T-cell (primary cell): Measurements from ENCODE around the gene ZNF133. TPM values are rescaled to one million over a fixed set of nuclear protein-coding genes. Genes with fewer than 3 reads are reported as not detected.

ENCODE experiments used
- ATAC-seq, 4 experiments: fragments of 200-7000 bp in 3 of 4; fragments of 150-1000 bp in 1 of 4; cut with Tn5 transposase; replicated peaks in 1 of 4; 1 replicate in 3 of 4; 2 replicates in 1 of 4; pipeline ENCODE4 v1.10.0; 2021; ENCODE audit warnings: moderate library complexity in 3 of 4, mild to moderate bottlenecking in 2 of 4, moderate number of reproducible peaks in 1 of 4
- CTCF ChIA-PET, 2 donors: fragments of 300-600 bp; sonication (Branson Sonifier 250); formaldehyde crosslinking; loops; one replicate each; lab custom pipeline; 2022; ENCODE audit warnings: antibody characterized with exemption in 2 of 2; lab: Charles Lee
- POLR2A ChIA-PET, 2 donors: fragments of 300-600 bp; sonication (Branson Sonifier 250); formaldehyde crosslinking; loops; one replicate each; lab custom pipeline; 2022; ENCODE audit warnings: antibody characterized with exemption in 2 of 2; lab: Charles Lee
- DNase-seq, 35 experiments: peaks; one replicate each; pipeline versions ENCODE4 v3.0.0 to v3.0.0-alpha.2; 2013 to 2023
- H3K27ac ChIP-seq: one replicate; pipeline ENCODE4 v1.5.1; 2013; ENCODE audit warnings: low read length
- H3K27me3 ChIP-seq, 2 experiments: replicated peaks in 1 of 2; 1 replicate in 1 of 2; 2 replicates in 1 of 2; pipeline versions ENCODE4 v1.6.1 to v1.7.0; 2013; ENCODE audit warnings: low read length in 1 of 2, mixed read lengths in 1 of 2; ENCODE audit not compliant: control insufficient read depth in 2 of 2, insufficient read depth in 2 of 2; ENCODE audit errors: extremely low read depth in 1 of 2
- H3K36me3 ChIP-seq, 2 donors: 1 replicate in 1 of 2; 2 replicates in 1 of 2; pipeline versions ENCODE4 v1.6.1 to v1.7.0; 2013; ENCODE audit warnings: low read length in 1 of 2; ENCODE audit not compliant: control insufficient read depth in 2 of 2, insufficient read depth in 1 of 2; ENCODE audit errors: extremely low read depth in 1 of 2
- H3K4me1 ChIP-seq, 2 experiments: 1 replicate in 1 of 2; 2 replicates in 1 of 2; pipeline versions ENCODE4 v1.6.1 to v1.7.0; 2013; ENCODE audit warnings: low read length in 2 of 2, mixed read lengths in 1 of 2; ENCODE audit not compliant: insufficient read depth in 2 of 2, control insufficient read depth in 1 of 2; ENCODE audit errors: extremely low read depth in 1 of 2
- H3K4me3 ChIP-seq, 2 donors: 1 replicate in 1 of 2; 2 replicates in 1 of 2; pipeline versions ENCODE4 v1.5.1 to v1.7.0; 2013; ENCODE audit warnings: mild to moderate bottlenecking in 2 of 2, low read length in 1 of 2, moderate library complexity in 1 of 2; ENCODE audit not compliant: control insufficient read depth in 1 of 2; ENCODE audit errors: extremely low read depth in 1 of 2
- H3K9me3 ChIP-seq: 2 replicates; pipeline ENCODE4 v1.7.0; 2013
- H3K27ac Mint-ChIP-seq, 2 donors: one replicate each; pipeline ENCODE4 v1.8.0; 2020 to 2021; ENCODE audit warnings: mild to moderate bottlenecking in 2 of 2, mixed read lengths in 2 of 2
- H3K27me3 Mint-ChIP-seq, 2 donors: one replicate each; pipeline ENCODE4 v1.8.0; 2021 to 2022; ENCODE audit warnings: mixed read lengths in 2 of 2
- H3K36me3 Mint-ChIP-seq: one replicate; pipeline ENCODE4 v1.8.0; 2021; ENCODE audit warnings: mixed read lengths
- H3K4me1 Mint-ChIP-seq, 3 donors: one replicate each; pipeline ENCODE4 v1.8.0; 2020 to 2022; ENCODE audit warnings: mixed read lengths in 3 of 3, mild to moderate bottlenecking in 1 of 3
- H3K4me3 Mint-ChIP-seq, 3 donors: one replicate each; pipeline ENCODE4 v1.8.0; 2020 to 2022; ENCODE audit warnings: mild to moderate bottlenecking in 3 of 3, mixed read lengths in 3 of 3, moderate library complexity in 3 of 3
- H3K9me3 Mint-ChIP-seq, 3 donors: one replicate each; pipeline ENCODE4 v1.8.0; 2020 to 2022; ENCODE audit warnings: mixed read lengths in 3 of 3
- WGBS: methylation state at CpG from one replicate; pipeline ENCODE4 v1.1.5; 2013; ENCODE audit warnings: missing lambda C conversion rate; ENCODE audit not compliant: insufficient coverage; 5-methylcytosine and 5-hydroxymethylcytosine counted together
- total RNA-seq, 35 experiments: library from RNA in 6 of 35; stranded (reverse) in 6 of 35; fragments of 120-200 nt in 1 of 35; gene quantifications; one replicate each; pipeline versions ENCODE4 v1.2.1 to v1.2.4 and lab custom pipeline; 2013 to 2026

The ZNF133 gene
- total RNA-seq, 5 donors from 2014 or later (not counting 1 experiment from before 2014, with no cell fraction given) = 6.8 to 14.6 (median 9.0) TPM

DNA sequence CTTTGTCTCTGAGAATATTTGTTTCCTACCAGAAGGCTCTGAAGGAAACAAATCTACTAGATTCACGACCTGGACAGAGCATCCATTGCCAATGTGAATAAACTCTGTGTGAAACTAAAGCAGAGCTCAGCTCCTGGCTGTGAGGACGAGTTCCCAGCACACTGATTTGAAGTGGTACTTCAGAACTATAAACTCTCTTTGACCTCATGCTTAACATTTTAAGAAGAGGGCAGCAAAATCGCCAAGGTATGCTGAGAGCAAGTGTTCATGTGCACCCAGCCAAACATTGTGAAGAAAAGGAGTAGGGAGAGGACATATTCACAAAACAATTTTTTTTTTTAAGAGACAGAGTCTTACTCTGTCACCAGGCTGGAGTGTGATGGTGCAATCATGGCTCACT lies 33.7 kb upstream of the ZNF133 start:
- Mint-ChIP-seq H3K27me3 (peaks cover 2 to 11% of the 10 kb centered on the region in 2 donors), H3K36me3 (no peaks in the 10 kb centered on the region), H3K9me3 (no peaks in the 10 kb centered on the region), H3K4me1 (no peaks in the 10 kb centered on the region), H3K4me3 (no peak overlapping the region), H3K27ac (no peak overlapping the region)
- H3K9me3 ChIP-seq = no peaks in the 10 kb centered on the region
- 43% methylated on average over 1 of the region's 3 CpGs for WGBS
- DNase-seq (no peak), ATAC-seq (no peak)
- H3K27me3 ChIP-seq = no peaks in the 10 kb centered on the region
- no peak overlapping the region for H3K4me3 ChIP-seq
- H3K36me3 ChIP-seq = no peaks in the 10 kb centered on the region
- CTCF ChIA-PET = no interaction called here
- POLR2A ChIA-PET = no interaction called here
- H3K27ac ChIP-seq = no peak overlapping the region
- H3K4me1 ChIP-seq = no peaks in the 10 kb centered on the region

- ChIA-PET CTCF (no interaction called here), POLR2A (no interaction called here)
- H3K36me3 ChIP-seq = no peaks in the 10 kb centered on the region
- Mint-ChIP-seq H3K4me3 (no peak overlapping the region), H3K4me1 (no peaks in the 10 kb centered on the region), H3K9me3 (no peaks in the 10 kb centered on the region), H3K27me3 (peaks cover 2 to 14% of the 10 kb centered on the region in 2 donors), H3K36me3 (no peaks in the 10 kb centered on the region), H3K27ac (no peak overlapping the region)
- H3K9me3 ChIP-seq = no peaks in the 10 kb centered on the region
- DNase-seq (no peak), ATAC-seq (no peak)
- H3K4me3 ChIP-seq = no peak overlapping the region
- peaks cover 0 to under 1% of the 10 kb centered on the region in 2 experiments for H3K27me3 ChIP-seq
- no CpG with 5 or more reads among the region's 1 CpG for WGBS
- no peak overlapping the region for H3K27ac ChIP-seq
- no peaks in the 10 kb centered on the region for H3K4me1 ChIP-seq
Observed at GRCh38 chr20:18255526-18255925, 32.8 kb upstream of the ZNF133 start.

GRCh38 chr20:18256440-18257090 lies 31.8 kb upstream of the ZNF133 start:
- peaks cover 0 to 3% of the 10 kb centered on the region in 2 experiments for H3K27me3 ChIP-seq
- DNase-seq (no peak), ATAC-seq (no peak)
- H3K27ac ChIP-seq = no peak overlapping the region
- ChIA-PET POLR2A (no interaction called here), CTCF (no interaction called here)
- no peaks in the 10 kb centered on the region for H3K36me3 ChIP-seq
- no peaks in the 10 kb centered on the region for H3K9me3 Mint-ChIP-seq
- no peak overlapping the region for H3K4me3 Mint-ChIP-seq
- H3K27me3 Mint-ChIP-seq = peaks cover 2 to 14% of the 10 kb centered on the region in 2 donors
- no peaks in the 10 kb centered on the region for H3K36me3 Mint-ChIP-seq
- no peak overlapping the region for H3K27ac Mint-ChIP-seq
- H3K4me3 ChIP-seq = no peak overlapping the region
- H3K4me1 ChIP-seq = no peaks in the 10 kb centered on the region
- no peaks in the 10 kb centered on the region for H3K9me3 ChIP-seq
- H3K4me1 Mint-ChIP-seq = no peaks in the 10 kb centered on the region
- WGBS = 0% methylated on average over 1 of the region's 4 CpGs

- ATAC-seq (no peak), DNase-seq (no peak)
- Histone ChIP-seq H3K4me1 (no peaks in the 10 kb centered on the region), H3K36me3 (no peaks in the 10 kb centered on the region), H3K27ac (no peak overlapping the region), H3K4me3 (no peak overlapping the region), H3K9me3 (no peaks in the 10 kb centered on the region), H3K27me3 (peaks cover 0 to 3% of the 10 kb centered on the region in 2 experiments)
- H3K27ac Mint-ChIP-seq = no peak overlapping the region
- peaks cover 2 to 14% of the 10 kb centered on the region in 2 donors for H3K27me3 Mint-ChIP-seq
- H3K4me1 Mint-ChIP-seq = no peaks in the 10 kb centered on the region
- H3K9me3 Mint-ChIP-seq = no peaks in the 10 kb centered on the region
- no peak overlapping the region for H3K4me3 Mint-ChIP-seq
- ChIA-PET CTCF (no interaction called here), POLR2A (no interaction called here)
- no peaks in the 10 kb centered on the region for H3K36me3 Mint-ChIP-seq
- WGBS = 97% methylated on average over 6 of the region's 12 CpGs
Observed at GRCh38 chr20:18258126-18258860, 30.0 kb upstream of the ZNF133 start.

GRCh38 chr20:18259730-18260129 lies 28.6 kb upstream of the ZNF133 start:
- H3K9me3 ChIP-seq = no peaks in the 10 kb centered on the region
- POLR2A ChIA-PET = no interaction called here
- ATAC-seq = no peak
- Mint-ChIP-seq H3K27ac (no peak overlapping the region), H3K27me3 (peaks cover 2 to 14% of the 10 kb centered on the region in 2 donors), H3K9me3 (no peaks in the 10 kb centered on the region), H3K36me3 (no peaks in the 10 kb centered on the region), H3K4me1 (no peaks in the 10 kb centered on the region), H3K4me3 (no peak overlapping the region)
- no peaks in the 10 kb centered on the region for H3K36me3 ChIP-seq
- no peak for DNase-seq
- no CpG with 5 or more reads among the region's 3 CpGs for WGBS
- H3K4me3 ChIP-seq = no peak overlapping the region
- peaks cover 0 to 3% of the 10 kb centered on the region in 2 experiments for H3K27me3 ChIP-seq
- no peak overlapping the region for H3K27ac ChIP-seq
- no peaks in the 10 kb centered on the region for H3K4me1 ChIP-seq
- CTCF ChIA-PET = interaction anchor here in 1 of 2 donors (0.7 kb wide), 1 partner anchor 61 kb away, joined by 4 read pairs; no protein-coding TSS in a partner anchor

DNA sequence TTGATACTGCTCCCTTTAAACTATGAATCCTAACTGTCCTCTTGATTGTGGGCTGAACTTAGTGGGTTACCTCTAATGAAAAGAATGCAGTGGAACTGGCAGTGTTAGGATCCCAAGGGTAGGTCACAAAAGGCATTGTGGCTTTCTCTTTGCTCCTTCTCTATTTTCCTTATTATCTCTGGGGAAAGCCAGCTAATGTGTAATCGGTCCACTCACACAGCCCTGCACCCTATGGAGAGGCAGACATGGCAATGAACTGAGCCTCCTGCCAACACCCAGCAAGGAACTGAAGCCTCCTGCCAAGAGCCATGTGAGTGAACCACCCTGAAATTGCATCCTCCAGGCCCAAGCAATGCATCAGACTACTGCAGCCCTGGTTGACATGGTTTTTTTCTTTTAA lies 24.6 kb upstream of the ZNF133 start:
- CTCF ChIA-PET = no interaction called here
- no peak overlapping the region for H3K4me3 ChIP-seq

More for the DNA sequence above, 24.6 kb upstream of the ZNF133 start:
- Histone ChIP-seq H3K36me3 (no peaks in the 10 kb centered on the region), H3K4me1 (no peaks in the 10 kb centered on the region), H3K27ac (no peak overlapping the region), H3K27me3 (peaks cover 0 to 10% of the 10 kb centered on the region in 2 experiments), H3K9me3 (no peaks in the 10 kb centered on the region)
- Mint-ChIP-seq H3K27ac (no peak overlapping the region), H3K4me3 (no peak overlapping the region), H3K4me1 (no peaks in the 10 kb centered on the region), H3K9me3 (no peaks in the 10 kb centered on the region), H3K27me3 (peaks cover 11 to 15% of the 10 kb centered on the region in 2 donors), H3K36me3 (no peaks in the 10 kb centered on the region)
- DNase-seq (no peak), ATAC-seq (no peak)
- whole genome bisulfite sequencing = no CpG with 5 or more reads among the region's 1 CpG
- POLR2A ChIA-PET = no interaction called here
